Vein endothelial cell (primary cell): ENCODE results near the gene ASB7. TPM values are rescaled to one million over a fixed set of nuclear protein-coding genes. Genes with fewer than 3 reads are reported as not detected.

ENCODE experiments used
- small RNA-seq: library from RNA; depleted of rRNA; stranded (forward); fragments of <200 nt; gene quantifications from one replicate; pipeline ENCODE3, GENCODE V24; 2012
- total RNA-seq: library from RNA; depleted of rRNA; stranded (reverse); fragments of >200 nt; gene quantifications from 2 replicates; pipeline ENCODE4 v1.2.3, GENCODE V29; 2012

ASB7 gene, protein sequence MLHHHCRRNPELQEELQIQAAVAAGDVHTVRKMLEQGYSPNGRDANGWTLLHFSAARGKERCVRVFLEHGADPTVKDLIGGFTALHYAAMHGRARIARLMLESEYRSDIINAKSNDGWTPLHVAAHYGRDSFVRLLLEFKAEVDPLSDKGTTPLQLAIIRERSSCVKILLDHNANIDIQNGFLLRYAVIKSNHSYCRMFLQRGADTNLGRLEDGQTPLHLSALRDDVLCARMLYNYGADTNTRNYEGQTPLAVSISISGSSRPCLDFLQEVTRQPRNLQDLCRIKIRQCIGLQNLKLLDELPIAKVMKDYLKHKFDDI
- 18.0 and 21.8 TPM in 2 replicates for total RNA-seq

DNA sequence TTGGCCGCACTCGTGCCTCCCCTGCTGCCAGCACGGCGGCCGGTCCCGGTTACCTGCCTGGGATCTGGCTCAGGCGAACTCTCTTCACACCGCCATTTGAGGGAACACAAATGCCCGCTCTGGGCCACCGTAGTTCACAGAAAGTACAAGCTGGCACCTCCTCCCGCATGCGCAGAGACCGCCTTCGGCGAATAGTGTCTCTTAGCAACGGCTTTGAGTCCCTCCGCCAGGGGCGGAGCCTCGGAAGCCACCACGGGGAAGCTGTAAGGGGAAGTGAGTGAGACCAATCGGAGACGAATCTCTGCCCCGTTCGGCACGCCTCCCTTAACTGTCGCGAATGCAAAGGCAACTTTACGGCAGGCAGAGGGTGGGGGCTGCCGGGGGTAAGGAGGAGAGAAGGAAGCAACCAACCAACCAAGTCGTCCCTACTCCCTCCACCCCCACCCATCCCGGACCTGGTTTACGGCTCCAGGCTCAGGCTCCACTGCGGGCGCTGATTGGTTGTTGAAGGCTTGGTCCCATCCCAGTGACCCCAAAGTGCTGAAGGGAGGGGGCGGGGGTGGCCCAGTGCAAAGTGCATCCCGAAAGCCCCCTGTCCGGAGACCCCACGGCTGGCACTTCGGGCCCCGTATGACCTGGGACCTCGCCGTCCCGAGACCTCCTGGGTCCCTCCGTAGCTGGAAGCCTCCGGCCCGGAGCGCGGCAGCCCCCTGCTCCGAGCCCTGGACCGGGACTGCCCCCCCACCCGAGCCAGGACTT, at the start of gene ASB7, which contains the start of gene LINS1:
Gene ASB7, plus strand, starts transcription at position 526 of the 759 bp plus-strand sequence. CDS start 9,628 bp downstream, outside the sequence.
Gene LINS1, minus strand, starts transcription at position 121 of the 759 bp plus-strand sequence. CDS start 21,342 bp downstream, outside the sequence.

Small RNA genes lying within 50 kb of the gene (small RNA-seq; reads per million reads assigned to genes)
- gene RF00019 (not detected), gene RNU6-181P (not detected)

Other genes starting within 250 kb of the ASB7 start
- not detected in 2 replicates for gene CERS3, start 73.6 kb upstream of the ASB7 start, total RNA-seq
- 16.3 and 25.6 TPM in 2 replicates for gene LINS1, start 405 bp upstream of the ASB7 start, total RNA-seq